GM18502 (cell line): ENCODE data around the gene CD151.

Source experiments
- ATAC-seq: cut with Tn5 transposase; IDR thresholded peaks from one replicate; pipeline ENCODE4 v1.9.1; 2021; ENCODE audit warnings: mild to moderate bottlenecking; ENCODE audit not compliant: unreplicated experiment, poor library complexity

Gene CD151

DNA sequence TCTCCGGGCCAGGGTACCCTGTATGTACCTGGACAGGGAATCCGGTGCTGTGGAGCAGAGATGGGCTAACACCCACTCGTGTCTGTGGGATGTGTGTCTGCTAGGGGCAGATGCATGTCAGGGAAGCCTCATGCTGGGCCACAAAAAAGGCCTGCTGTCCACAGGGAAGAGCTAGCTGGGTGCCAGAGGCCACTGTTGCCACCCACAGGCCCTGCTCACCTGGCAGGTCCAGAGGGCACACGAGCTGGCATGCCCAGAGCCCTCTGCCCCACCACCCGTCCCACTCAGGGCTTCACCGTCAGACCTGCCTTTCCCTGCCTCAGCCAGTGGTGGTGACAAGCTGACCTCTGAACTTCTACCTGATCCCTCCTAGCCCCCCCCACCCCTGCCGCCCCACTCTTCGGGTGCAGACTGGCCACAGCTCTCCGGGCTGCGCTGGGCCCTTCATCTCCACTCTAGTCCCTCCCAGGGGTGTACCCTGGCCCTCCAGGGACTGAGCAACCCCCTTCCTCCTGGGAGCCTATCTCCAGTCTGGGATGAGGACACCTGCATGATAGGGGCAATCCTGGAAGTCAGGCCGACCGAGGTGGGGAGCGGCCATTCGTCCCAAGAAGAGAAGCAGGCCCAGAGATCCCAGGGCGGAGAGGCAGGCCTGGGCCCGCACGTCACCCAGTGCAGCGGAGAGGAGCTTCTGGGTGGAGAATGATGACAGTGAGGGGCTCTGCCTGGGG is 36.0 kb upstream of the CD151 start:
- no peak for ATAC-seq

DNA sequence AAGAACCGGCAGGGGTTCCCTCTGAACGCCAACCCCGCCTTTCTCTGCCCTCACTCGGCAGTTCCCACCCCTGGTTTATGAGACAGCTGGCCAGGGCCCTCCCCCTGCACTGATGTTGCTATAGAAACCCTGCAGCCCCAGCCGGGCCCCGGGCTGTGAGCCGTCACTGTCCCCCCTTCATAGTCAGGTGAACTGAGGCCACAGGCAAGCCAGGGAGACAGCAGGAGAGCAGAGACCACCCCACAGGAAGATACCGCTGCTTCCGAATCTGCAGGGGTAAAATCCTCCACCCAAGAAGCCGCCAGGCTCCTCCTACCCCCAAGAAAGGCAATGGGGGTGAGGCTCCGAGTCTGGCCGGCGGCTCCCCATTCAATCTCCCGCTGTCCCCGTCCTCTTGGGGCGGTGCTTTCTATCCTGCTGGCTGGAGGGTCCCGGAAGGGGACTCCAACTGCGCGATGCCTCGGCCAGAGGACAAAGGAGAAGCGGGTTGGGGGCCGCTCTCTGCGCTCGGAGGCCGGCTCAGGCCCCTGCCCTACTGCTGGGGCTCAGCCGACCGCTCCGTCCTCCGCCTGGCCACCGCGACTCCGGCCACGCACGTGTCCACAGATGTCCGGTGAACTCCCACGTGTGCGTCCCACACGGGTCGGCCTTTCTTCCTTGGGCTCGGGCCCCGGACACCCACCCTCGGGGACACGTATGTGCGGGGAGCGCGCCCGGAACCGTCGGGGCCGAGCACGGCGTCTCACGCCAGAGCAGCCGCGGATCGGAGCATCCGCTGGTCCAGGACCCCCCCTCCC is 35.3 kb upstream of the CD151 start:
- peak; percentile 47 for ATAC-seq

DNA sequence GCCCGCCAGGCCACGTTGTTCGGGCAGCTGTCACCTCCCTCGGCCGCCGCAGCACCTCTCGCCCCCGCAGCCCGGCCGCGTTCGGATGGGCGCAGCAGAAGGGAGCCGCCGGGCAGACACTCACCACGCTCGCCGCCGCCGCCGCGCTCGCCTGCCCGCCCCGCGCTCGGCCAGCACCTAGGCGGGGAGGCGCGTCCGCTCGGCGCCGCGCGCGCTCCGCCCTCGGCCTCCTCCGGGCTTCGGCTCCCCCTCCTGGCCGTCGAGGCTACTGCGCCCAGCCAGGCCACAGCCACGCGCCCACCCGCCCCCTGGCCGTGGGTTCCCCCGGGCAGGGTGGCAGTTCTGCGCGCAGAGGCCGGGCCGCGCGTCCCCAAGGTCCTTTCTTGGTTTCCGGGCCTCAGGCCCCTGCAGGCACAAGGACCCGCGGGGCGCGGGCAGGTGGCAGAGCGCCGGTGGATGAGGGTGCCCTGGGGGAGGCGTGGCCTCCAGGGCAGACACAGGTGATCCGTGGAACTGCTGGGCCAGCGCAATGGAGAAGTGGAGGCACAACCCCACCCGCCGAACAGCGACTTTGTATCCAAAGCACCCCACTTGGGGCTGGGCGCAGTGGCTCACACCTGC is 34.5 kb upstream of the CD151 start, which contains the start of gene SLC25A22:
SLC25A22 (minus strand) TSS at position 189 of the 621 bp plus-strand sequence. CDS start 3,275 bp downstream, outside the sequence.
- ATAC-seq = peak; percentile 68

DNA sequence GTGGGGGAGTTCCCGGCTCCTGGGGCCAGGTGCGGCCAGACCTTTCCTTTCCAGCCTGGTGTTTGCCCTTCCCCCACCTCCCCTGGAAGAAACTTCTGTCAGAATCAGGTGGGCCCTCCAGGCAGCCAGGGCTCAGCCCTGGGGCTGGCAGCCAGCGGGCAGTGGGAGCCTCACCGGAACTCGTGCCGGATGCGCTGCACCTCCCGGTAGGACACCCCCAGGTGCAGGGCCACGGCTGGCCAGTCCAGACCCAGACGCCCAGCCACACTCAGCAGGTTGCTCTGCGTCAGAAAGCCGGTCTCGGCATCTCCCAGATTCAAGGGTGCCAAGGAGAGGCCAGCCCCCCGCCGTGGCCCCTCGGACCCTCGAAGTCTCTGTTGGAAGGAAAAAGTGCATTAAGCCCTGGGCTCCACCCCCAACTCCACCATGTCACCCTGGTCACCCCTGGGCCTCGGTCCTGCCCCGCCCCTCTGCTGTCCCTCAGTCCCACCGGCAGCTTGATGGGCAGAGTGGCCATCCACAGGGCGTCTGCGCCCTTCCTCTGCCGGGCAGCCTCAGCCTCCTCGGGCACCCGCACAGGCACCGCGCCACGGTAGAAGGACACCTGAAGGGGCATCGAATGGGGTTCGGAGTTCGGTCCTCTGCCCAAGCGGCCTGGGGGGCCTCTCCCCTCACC is 33.0 kb upstream of the CD151 start:
- ATAC-seq = no peak

DNA sequence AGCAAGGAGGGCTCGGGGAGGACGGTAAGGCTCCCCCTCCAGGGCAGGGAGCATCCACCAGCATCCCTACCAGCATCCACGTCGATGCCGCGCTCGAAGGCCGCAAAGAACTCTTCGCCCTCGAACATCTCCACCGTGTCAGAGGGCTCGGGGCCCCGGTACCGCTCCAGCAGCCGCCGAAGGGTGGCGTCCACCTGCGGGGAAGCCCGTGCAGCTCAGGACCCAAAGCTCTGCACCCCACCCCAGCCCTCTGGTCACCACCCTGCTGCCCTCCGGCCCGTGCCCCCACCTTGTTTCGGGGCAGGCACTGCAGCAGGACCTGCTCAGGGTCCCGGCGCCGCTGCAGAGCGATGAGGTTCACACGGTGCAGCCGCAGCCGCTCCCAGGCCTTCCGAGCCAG is 32.3 kb upstream of the CD151 start:
- ATAC-seq = no peak

DNA sequence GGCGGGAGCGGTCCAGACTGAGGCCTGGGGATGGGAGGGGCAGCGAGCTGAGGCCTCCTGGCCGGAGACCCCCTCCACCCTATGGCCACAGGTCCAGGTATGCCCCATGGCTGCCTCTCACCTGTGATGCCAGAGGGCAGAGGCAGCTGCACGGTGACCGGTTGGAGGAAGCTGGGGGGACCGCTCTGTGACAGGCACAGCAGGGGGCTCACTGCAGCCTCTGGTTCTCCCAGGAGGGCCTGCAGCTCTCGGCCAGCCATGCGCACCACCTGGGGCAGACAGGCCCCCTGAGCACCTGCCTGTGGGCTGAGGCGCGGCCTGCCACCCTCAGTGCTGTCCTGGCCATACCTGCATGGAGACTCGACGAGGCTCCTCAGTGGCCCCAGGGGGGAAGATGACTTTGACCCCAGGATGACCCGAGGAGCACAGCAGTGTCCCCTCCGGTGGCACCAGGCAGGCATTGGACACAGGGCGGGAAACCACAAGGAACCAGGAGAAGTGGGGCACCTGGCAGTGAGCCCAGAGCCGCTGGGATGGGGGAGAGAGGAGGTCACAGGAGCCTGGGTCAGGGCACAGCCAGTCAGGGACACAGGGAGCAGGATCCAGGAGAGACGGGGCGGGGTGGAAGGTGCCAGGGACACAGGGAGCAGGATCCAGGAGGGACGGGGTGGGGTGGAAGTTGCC is 31.5 kb upstream of the CD151 start:
- ATAC-seq = no peak

DNA sequence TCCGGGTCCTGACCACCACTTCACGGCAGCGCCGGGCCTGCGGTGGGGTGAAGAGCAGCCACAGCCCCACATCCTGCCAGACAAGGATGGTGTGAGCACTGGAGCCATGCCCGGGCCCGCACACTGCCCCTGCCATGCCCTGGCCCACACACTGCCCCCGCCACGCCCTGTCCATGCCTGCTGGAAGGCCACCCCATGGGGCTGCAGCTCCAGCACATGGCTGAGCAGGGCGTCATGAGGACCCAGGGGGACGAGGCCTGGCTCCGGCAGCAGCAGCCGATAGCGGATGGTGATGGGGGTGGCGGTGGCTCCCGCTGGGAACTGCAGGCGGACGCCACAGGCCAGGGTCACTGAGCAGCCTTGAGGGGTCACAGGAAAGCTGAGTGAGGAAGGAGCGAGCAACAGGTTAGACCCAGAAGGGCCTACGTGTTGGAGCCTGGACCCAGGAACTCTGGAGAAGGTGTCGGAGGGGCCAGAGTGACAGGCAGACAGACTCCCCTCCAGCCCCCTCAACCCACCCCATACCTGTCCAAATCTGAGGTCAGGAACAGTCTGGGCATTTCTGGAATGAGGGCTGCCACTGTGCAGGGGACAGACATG is 30.6 kb upstream of the CD151 start:
- no peak for ATAC-seq

DNA sequence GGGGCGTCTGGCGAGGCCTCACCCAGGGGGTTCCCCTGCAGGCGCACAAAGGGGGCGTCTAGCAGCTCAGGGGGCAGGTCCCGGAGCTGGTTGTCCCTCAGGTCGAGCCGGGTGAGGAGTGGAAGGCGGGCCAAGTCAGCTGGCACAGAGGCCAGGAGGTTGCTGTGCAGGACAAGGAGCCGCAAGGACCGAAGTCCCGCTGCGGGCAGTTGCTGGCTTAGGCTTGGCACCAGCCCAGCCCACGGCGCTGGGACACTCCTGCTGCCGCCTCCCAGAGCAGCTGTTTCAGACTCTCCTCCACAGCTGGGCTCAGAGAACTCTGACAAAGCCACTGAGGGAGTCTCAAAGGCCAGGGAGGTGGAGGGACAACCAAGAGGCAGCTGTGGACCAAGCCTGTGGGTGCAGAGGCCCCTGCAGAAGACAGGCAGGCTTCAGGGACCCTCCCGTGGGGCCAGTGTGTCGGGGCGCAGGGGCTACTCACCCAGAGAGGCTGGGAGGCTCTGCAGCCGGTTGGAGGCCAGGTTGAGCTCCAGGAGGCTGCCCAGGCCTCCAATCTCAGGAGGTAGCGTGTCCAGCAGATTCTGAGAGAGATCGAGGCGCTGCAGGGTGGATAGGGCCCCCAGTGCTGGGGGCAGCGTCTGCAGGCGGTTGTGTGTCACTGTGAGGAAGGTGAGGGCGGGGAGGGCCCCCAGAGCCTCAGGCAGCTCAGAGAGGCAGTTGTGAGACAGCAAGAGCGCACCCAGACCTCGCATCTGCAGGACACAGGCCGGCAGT is 29.9 kb upstream of the CD151 start:
- no peak for ATAC-seq

DNA sequence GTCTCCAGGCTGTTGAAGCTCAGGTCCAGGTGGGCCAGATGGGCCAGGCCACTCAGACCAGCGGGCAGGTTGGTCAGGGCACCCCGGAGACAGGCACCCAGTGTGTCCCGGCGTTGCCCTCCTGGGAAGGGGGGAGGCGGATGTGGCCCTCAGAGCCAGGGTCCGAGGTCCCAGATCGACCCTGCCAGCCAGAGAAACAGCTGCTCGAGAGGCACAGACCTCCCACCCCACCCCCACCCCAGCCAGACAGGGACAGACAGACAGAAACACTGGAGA is 29.3 kb upstream of the CD151 start:
- ATAC-seq = no peak

DNA sequence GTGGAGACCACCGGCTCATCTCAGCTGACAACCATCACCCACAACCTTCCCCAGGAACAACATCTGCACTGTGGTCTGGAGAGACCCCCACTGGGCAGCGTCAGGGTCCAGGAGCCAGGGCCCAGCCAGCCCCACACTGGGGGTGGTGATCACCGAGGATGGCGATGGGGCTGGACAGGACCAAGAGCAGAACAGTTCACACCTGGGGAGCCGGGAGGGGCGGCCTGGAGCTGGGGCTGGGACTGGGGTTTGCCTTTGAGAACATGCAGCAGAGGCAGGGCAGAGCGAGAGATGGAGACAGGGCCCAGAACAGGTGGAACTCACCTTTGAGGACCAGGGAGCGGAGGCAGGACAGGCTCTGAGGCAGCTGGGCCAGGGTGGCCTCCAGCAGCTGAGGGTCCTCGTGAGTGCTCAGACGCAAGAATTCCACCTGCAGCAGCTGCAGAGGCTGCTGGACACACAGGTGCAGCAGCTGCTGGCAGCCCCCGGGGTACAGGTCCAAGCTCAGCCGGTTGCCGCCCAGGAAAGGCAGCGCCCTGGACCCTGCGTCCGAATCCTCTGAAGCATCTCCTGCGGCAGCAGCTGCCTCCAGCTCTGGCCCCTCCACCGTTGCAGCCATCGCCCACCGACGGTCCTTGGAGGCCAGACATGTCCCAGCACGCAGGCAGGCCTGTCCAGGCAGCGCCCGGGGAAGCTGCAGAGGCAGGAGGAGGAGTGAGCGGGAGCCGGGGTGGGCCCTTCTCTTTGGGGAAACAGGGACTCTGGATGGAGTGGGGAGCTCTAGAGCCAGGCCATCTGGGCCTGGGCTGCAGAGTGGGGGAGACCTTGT is 28.8 kb upstream of the CD151 start:
- no peak for ATAC-seq

DNA sequence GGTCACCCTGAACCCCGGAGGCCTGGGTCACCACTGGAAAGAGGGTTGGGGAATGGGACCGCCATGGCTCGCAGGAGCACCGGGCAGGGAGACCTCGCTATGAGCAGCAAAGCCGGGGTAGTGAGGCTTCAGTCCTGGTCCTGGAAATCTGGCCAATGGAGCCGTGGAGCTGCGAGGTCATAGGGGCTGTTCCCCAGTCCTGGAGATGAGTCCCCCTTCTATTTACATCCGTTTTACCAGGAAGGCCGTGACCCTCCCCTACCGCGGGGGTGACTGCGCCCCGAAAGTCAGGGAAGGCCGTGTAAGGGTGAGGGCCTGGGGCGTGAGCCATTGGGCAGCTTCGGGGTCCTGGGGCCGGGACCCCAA is 28.2 kb upstream of the CD151 start:
- ATAC-seq = no peak

DNA sequence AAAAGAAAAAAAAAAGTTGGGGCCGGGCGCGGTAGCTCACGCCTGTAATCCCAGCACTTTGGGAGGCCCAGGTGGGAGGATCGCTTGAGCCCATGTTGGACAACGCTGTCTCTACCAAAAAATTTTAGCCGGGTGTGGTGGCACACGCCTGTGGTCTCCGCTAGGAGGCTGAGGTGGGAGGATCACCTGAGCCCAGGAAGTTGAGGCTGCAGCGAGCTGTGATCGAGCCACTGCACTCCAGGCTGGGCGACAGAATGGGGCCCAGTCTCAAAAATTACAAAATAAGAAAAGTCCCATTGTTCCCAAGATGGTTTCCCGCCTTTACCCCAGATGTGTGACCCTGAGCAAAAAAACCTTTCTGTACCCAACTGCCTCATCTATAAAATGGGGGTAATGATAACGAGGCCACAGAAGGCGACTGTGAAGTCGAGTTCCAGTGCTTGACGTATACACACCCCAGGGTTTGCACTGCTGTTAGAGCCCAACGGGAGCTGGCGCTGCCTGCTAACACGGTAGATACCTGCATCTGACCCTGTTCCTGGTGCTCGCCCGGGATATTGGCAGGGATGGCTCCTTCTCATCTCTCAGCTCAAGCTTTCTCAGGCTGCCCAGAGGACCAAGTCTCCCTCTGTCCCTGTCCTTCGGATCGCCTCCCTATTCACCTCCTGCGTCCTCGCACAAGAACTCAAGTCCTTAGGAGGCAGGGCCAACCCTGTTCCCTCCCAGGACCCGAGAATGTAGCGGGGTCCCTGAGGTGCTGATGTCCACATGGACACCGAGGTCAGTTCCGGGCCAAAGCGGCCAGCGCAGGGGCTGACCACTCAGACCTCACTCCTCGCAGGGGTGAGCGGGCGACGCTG is 24.1 kb upstream of the CD151 start:
- no peak for ATAC-seq

DNA sequence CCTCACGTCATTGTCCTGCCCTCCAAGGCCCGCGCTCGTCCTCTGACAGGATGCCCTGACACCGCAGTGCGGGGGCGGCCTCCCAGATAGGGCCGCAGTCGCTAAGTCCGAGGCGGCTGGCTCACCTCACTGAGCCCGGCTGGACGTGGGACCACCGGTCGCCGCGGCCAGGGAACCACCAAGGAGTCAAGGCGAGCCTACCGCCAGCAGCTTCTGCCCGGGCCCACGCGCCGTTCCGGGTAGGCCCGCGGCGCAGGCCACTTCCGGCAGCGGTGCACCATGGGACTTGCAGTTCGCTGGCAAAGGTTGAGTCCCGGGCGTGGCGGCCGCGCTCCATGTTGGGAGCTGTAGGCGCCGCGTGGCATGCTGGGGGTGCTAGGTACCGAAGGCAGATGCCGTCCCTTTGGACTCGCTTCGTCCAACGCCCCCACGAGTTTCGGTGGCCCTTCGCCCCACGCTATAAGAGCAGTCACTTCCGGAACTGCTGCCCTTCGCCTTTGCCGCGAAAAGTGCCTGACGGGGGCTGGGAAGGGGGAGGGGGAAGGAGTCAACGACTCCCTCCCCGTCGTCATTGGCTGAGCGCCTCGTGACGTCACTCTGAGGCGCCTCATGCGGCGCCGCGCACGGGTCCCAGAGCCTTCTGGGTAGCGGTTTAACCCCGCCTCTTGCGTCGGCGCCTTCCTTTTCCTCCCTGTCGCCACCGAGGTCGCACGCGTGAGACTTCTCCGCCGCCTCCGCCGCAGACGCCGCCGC is 23.3 kb upstream of the CD151 start, which contains the start of gene RPLP2:
RPLP2 (plus strand) TSS at position 681 of the 753 bp plus-strand sequence. CDS start 268 bp downstream, outside the sequence.
- peak; percentile 80 for ATAC-seq

DNA sequence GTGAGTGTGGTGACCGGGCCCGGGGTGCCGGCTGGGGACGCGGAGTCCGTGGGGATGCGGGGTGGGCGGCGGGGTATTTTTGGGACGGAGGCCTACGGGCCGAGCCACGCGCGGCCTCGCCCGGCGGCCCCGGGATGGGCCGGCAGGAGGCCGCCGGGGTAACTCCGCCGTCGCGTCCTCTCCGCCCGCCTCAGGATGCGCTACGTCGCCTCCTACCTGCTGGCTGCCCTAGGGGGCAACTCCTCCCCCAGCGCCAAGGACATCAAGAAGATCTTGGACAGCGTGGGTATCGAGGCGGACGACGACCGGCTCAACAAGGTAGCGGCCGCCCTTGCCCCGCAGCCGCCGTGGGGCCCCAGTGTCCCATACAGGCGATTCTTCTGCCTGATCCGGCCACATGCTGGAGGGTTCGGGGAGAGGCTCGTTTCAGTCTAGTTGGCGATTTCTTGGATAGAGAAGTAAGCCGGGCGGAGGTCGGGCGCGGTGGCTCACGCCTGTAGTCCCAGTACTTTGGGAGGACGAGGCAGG is 22.6 kb upstream of the CD151 start:
- ATAC-seq = no peak

DNA sequence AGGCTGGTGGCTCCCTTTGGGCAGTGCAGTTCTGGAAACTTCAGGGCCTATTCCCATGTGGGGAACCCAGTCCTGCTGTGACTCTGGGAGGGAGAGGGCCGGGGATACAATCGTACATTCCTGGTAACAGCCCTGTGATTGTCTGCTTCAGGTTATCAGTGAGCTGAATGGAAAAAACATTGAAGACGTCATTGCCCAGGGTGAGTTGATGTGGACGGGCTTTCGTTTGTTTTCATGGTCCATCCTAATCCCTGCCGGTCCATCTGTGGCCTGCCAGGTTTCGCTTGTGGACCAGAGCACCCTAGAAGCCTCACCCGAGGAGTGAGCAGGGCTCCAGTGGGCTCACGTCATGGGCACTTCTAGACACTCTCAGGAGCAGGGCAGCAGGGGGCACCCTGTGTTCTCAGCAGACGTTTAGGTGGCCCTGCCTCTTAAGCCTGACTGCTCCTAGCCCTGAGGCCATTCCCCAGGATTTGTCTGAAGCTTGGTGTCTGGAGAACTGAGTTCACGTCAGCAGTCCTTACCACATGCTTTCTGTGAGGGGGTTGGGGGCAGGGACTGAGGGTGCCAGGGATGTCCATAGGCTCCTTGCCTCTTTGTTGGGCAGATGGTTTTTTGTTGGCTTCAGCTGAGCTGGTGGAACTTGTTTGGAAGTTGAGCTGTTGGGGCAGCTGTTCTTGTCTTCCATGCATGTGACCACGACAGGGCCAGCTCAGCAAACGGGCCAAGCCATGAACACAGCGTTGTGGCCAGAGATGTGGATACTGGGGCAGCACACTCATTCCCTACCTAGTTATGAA is 21.1 kb upstream of the CD151 start:
- ATAC-seq = no peak

DNA sequence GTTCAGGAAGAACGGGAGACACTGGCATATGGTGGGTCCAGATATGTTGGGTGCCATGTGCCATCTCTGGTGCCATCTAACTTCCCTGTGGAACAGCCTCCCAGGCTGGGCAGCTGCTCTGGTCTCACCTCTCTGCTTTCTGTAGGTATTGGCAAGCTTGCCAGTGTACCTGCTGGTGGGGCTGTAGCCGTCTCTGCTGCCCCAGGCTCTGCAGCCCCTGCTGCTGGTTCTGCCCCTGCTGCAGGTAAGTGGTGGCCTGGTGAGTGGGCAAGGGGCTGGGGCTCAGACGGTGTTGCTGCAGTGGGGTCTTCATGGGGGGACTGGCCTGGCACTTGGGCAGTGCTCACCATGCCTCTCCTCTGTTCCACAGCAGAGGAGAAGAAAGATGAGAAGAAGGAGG is 20.4 kb upstream of the CD151 start:
- no peak for ATAC-seq
